ENCODE measurements around the gene NCF4.

The NCF4 gene

DNA sequence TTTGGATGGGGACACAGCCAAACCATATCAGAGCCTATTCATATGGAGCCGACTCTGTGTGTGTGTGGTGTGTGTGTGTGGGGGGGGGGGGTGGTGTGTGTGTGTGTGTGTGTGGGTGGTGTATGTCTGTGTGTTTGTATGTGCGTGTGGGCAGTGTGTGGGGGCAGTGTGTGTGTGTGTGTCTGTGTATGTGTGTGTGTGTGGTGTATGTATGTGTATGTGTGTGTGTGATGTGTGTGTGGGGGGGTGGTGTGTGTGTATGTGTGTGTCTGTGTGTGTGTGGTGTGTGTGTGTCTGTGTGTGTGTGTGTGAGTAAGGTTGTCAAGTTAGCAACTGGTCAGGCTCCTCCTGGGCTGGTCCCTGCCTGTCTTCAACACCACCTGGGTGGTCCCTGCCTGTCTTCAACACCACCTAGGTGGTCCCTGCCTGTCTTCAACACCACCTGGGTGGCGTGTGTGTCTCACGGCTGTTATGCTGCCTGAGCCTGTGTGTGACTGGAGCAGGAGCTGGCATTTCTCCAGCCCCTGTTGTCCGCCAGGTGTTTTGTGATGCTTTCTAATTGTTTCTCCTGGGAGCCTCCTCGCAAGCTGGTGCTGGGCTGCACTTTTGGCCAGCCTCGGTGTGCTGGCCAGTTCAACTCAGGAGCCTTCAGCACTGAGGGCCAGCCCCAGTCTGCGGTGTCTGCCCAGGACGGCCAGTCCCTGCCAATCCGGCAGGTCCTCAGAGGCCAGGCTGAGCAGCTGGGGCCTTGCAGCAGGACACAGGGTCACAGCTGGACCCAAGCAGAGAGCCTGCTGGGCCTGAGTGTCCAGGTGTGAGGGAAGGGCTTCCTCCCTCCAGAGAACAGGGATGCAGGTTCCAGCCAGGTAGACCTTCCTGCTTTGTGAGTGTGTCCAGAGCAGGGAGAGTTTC, 22.4 kb upstream of the NCF4 start:
- DNase-seq (ENCODE audit: low spot score), result no peak

DNA sequence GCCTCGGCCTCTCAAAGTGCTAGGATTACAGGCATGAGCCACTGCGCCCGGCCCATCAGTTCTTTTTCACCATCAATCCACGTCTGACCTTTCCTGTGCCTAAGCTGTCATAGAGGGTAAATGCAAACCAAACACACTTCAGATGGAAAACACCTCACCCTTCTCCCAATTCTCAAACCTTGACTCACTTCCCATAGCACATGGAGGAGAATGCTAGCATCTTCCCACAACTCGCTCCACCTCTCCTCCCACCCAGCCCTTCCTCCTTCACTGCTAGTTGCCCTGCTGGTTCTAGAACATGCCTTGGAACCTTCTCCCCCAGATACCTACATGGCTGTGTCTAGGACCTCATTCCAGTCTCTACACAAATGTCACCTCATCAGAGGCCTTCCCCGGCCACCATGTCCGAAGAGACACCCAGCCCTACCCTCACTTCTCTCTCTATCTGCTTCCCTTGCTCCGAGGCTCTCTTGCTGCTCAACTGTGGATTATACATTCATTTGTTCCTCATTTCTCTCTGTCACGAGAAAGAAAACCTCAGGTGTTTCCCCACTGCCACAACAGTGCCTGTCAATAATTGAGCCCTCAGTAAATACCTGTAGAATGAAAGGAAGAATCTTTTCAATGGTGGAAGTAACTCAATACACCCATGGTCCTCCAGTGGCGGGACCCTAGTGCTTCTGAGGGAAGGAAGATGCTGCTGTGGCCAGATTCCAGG, 21.3 kb upstream of the NCF4 start:
- DNase-seq (ENCODE audit: low spot score), result no peak

DNA sequence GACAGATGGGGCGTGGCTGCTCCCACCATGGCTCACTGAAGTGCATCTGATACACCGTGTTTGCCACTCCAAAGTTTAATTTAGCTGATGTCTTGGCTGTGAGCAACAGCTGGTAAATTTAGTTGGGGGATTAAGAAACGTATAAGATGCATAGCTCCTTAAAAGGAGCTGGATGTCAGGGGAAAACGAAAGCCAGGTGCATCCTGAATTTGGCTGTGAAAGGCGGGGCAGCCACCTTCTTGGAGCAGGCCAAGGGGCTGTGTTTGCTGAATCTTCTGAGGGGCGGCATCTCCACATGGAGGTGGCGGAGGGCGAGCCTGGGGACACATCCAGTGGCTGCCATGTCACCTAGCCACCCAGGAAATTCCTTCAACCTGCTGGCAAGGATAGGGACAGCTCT, 20.7 kb upstream of the NCF4 start:
- no peak for DNase-seq (ENCODE audit: low spot score)

DNA sequence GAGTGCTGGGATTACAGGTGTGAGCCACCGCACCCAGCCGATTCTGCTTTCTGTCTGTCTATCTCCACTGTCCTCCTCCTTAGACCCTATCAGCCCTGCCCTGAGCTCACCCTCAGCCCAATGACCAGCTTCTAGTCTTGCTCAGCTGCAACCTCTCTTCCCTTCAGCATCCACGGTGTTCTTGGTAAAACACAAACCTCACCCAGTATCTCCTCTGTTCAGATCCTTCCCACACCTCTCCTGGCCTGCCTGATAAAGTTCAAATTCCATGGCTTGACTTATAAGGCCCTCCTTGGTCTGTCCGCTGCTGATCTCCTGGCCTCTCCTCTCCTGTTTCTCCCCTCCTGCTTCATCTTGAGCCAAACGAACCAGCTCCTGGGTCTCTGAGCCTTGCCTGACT, 14.5 kb upstream of the NCF4 start:
- no peak for DNase-seq (ENCODE audit: low spot score)

DNA sequence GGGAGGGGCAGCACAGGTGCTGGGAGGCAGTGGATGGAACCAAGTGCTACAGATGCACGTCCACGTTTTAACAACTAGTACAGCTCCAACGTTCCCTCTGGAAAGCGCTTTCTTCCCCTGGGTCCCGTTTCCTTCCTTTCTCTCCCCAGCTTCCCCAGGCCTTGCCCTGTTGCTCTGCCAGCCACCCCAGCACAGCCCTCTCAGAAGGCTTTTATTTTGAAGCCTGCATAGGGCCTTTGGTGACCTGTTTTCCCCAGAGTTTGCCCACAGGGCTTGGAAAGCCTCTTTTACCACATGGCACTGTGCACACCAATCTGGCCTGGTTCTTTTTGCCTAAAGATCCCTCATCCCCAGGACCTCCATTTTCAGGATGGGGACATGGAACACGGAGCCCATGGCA, 13.9 kb upstream of the NCF4 start:
- no peak for DNase-seq (ENCODE audit: low spot score)

DNA sequence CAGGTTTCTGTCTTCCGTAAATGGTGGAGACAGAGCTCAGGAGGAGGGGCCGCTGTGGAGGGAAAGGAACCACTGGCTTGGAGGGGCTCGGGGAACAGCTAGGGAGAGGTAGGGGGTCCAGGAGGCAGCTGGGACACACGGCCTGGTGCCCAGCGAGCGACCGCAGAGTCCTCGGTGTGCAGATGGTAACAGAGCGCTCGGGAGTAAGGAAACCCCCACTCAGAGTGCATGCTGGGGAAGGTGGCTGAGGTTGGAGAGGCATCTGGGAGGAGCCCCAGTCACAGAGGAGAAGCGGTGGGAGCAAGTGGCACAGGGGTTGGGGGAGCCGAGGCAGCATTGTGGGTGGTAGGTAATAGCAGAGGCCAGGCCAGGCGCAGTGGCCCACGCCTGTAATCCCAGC, 10.8 kb upstream of the NCF4 start:
- DNase-seq (ENCODE audit: low spot score), result no peak

DNA sequence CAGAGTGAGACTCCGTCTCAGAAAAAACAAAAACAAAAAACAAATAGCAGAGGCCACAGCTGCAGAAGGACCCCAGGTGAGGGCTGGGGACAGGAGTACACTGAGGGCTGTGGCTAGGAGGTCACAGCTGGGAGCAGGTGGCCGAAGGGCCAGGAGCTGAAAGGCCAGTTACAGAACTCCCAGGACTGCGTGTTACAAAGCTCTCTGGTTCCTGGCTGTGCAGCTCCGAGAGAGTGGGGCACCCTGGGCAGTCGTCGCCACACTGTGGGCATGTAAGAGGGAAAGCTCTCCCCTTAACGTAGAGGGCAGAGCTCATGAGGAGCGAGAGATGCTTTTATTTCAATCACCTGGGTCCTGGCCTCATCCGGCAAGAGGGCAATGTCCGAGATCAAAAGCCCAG, 10.1 kb upstream of the NCF4 start:
- no peak for DNase-seq (ENCODE audit: low spot score)

DNA sequence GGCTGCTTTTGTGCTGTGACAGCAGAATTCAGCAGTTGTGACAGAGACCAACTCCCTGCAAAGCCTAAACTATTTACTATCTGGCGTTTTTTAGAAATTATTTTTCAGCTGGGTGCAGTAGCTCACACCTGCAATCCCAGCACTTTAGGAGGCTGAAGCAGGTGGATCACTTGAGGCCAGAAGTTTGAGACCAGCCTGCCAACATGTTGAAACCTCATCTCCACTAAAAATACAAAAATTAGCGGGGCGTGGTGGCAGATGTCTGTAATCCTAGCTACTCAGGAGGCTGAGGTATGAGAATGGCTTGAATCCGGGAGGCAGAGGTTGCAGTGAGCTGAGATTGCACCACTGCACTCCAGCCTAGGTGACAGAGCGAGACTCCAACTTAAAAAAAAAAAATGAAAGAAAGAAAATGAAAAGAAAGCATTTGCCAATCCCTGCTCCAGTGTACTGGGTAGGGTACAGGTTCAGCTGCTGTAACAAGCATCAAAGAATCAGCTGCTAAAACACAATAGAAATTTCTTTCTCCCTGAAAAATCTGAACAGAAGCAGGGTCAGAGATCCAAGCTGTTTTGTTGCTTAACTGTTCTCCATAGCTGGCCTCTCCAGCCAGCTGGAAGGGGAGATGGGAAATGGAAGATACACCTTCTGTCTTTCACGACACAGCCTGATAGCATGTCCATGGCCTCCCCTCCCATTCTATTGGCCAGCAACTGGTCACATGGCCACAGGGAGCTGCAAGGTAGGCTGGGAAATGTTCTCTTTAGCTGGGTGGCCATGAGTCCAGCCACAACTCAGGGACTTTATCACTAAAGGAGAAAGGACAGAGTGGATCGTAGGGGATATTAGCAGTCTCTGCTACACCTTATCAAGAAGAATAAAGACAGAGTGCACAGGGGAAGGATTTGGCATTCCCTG, 8.5 kb upstream of the NCF4 start:
- no peak for DNase-seq (ENCODE audit: low spot score)

DNA sequence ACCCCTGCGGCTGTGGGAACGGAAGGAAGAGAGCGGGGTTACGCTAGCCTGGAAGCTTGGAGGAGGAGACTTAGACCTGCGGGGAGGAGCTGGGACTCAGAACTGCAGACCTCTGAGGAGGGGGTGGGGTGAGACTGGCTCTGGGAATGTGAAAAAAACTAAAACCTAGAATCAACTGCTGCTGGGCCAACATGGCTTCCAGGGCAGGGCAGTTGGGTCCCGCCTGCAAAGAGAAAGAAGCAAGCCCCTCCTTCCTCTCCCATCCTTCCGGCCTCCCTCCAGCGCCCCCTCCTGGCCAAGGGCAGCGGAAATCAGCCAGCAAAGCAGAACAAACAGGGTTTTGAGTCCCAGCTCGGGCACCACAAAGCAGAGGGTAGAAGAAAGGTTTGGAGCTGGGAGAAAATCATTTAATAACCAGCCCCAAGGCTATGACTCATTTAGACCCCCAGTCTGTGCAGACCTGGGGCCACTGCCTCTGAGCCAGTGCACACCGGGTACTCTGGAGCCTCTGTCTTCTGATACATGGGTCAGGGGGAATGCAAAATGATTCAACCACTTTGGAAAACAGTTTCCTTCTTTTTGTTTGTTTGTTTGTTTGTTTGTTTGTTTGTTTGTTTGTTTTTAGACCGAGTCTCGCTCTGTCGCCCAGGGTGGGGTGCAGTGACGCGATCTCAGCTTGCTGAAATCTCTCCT, 7.3 kb upstream of the NCF4 start:
- DNase-seq (ENCODE audit: low spot score), result peak; percentile 56

DNA sequence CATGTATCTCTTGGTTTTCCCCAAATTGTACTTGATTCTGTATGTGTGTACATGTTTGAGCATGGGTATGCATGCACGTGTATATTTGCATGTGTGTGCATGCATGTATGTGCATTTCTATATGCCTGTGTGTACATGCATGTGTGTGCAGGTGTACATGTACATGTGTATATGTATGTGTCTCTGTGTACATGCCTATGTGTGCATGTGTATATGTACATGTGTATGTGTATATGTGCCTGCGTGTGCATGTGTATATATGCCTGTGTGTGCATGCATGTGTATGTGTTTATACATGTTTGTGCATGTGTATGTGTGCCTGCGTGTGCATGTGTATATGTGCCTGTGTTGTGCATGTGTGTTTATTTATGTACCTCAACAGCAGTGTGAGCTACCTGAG, 5.3 kb upstream of the NCF4 start:
- no peak for DNase-seq (ENCODE audit: low spot score)

DNA sequence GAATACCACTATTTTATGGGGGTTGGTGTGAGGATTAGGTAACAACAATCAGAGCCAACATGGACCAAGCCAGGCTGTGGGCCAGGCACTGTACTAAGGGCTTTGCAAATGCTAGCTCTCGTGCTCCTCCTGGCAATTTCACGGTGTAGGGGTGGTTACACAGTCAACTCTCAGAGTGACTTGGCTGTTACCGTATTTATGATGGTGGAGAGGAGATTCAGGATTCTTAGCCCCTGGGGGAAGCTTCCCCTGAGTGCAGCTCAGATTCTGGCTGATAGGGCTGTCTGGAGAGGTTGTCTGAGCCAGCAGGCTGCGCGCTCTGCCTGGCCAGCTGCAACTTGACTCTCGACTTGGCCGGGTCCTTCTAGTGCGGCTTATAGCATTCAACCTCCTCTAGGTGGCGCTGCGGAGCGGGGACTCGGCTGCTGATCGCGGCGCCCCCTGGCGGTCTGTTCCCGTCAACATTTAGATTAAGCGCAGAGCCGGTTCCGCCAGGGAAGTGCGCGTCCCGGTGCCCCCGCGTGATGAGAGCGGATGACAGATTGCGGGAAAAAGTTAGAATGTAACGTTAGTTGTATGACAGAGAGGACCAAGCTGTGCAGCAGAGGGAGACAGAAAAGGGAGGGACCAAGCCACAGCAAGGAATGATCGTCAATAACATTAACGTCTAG, 4.5 kb upstream of the NCF4 start:
- peak; percentile 87 for DNase-seq (ENCODE audit: low spot score)

DNA sequence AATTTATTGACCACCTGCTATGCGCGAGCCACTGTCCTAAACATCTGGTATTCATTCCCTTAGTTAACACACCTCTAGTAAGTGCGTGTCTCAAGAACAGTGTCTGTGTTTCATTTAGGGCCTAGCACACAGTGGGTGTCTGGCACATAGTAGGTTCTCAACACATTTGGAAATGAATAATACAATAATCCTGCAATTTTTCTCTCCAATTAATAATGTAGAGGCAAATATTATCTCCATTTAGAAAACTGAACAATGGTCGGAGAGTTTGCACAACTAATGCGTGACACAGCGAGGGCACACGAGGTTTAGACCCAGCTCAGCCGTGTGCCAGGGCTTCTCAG, 4.0 kb upstream of the NCF4 start:
- no peak for DNase-seq (ENCODE audit: low spot score)

DNA sequence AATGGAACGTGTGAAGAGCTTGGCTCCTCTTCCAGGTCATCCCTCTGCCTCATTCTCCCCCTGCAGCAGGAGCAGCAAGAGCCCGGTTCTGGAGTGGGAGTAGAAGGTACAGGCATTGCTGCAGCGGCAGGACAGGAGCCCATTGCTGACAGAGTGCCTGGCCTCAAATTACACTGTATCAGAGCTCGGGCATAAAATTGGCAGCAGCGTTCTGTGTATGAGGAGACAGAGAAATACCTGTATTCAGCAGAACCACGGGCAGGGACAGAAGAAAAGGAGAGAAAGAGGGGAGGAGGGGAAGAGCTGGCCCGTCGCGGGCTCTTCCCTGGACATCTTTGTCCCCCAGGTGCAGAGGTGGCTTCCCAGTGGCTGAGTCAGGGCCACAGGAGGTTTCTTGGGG, 2.6 kb upstream of the NCF4 start:
- DNase-seq (ENCODE audit: low spot score), result no peak

DNA sequence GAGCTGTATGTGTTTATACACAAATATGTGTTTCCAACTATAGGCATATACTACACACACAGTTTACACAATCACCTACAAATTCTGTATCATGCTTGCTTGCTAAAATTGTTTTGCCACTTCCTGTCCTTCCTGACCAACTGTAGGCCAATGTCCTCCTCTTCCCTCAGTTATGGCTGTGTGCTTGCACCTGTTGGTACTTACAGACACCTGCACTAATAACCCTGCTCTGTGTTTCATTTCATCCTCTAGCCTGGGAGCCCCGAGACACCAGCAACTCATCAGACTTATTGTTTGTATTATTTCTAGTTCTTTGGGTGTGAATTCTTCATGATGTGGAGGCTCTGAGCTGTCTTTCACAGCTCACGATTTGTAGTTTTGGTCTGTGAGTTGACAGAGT, 1.8 kb upstream of the NCF4 start:
- DNase-seq (ENCODE audit: low spot score), result no peak

DNA sequence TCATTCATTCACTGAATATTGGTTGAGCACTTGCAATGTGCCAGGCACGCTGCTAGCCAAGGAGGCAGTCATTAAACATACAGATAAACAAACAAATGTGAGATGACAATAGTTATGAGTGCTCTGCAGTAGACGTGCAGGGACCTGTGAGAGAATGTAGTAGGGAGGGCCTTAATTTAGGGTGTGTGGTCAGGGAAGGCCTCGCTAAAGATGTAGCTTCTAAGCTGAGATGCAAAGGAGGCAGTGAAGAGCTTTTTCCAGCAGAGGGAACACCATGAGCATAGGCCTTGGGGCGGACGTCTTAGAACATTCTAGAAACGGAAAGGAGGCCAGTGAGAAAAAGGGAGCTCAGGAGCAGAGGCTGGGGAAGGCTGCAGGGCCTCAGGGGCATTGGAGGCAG, 789 bp upstream of the NCF4 start:
- DNase-seq (ENCODE audit: low spot score), result no peak

DNA sequence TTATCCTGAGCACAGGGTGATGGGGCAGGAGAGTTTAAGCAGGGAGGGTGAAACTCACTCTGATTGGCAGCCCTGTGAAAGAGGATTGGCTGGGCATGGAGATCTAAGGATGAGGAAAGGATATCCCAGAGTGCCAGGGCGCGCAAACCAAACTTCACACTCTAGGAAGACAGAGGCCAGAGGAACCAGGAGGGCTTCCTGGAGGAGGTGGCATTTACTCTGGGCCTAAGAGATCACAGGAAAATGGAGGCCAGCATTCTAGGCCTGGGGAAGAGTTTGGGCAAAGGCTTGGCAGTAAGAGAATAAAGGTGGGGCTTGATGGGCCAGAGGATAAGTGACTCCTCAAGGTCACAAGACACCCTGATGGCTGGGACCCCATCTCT, 377 bp upstream of the NCF4 start:
- no peak for DNase-seq (ENCODE audit: low spot score)

DNA sequence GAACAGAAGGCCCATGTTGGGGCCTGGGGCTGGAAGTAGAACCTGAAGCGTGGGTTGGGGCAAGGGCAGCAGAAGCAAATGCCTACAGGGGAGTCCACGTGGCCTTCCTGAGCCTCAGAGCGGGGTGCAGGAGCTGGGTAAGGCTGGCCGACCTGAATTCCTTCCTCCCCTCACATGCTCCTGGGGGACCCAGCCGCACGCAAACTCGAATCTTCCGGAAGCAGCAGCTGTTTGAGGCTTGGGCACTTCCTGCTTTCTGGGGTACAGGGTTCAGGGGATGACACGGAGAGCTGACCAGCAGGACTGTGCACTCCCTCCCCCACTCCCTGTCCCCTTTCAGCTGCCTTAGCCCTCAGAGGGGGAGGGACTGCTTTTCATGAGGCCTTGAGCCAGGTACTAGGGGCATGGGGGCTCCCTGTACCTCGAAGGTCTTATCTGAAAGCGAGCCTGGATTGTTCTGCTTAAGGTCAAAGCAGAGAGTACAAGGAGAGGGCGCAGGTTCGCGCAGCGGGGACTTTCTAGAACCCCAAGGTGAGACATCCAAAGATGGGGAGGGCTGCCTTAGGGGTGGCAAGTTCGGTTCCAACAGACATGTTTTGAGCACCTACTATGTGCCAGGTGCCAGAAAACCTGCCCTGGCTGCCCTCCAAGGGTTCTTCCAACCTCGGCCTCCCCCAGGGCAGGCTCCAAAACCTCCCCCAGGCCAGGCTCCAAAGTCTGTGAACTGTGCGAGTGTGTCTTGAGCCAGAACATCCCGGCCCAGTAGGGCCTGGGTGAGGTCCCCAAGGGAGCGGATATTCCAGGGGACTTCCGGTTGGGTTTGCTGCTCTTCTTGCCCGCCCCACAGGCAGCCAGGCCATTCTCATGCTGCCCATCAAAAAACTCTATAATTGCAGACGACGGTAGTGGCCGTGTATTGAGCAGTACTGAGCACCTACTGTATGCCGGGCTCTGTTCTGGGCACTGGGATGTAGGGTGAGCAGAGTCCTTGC, 1.7 kb downstream of the NCF4 start:
- DNase-seq (ENCODE audit: low spot score), result no peak

DNA sequence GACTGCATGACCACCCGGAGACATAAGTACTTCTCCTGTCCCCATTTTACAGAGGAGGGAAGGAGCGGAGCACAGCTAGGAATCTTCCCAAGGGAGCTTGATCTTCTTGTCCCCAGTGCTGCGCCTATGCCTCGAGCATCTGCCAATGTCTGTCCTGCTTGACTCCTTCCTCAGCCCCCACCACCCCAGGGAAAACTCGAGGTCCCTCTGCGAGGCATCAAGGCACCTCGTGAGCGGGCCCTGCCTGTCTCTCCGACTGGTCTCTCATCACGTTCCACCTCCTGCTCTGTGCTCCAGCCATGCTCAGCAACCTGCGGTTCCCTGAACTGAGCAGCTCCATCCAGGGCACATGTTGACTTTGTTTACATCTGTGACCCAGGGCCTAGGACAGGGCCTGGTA, 2.5 kb downstream of the NCF4 start:
- DNase-seq (ENCODE audit: low spot score), result no peak

DNA sequence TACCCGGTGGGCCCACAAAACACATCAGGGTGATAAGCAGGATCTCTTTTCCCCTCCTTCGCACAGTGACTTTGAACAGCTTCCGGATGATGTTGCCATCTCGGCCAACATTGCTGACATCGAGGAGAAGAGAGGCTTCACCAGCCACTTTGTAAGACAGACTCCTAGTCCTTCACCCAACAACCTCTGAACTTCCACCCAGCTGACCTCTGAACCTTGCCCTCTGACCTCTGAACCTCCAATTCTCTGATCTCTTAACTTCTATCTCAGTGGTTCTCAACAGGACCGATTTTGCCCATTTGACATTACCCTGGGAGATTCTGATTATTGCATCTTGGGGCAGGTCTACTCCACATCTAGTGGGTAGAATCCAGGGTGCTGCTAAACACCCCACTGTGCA, 3.2 kb downstream of the NCF4 start:
- no peak for DNase-seq (ENCODE audit: low spot score)
